Stimulated activated CD4-positive, alpha-beta T cell treated with anti-CD3 and anti-CD28 coated beads, Interleukin-4, amount 100 ng/mL, for 4 hours (primary cell): ENCODE results near the gene INTS14.
A peak's percentile ranks its signal among the peaks of the same experiment; 100 is the strongest.

ENCODE experiments used
- DNase-seq, 2 experiments: peaks; one replicate each; pipeline ENCODE4 v3.0.0-alpha.2; 2020

INTS14 gene

GRCh38 chr15:65610871-65611718 is at the start of gene INTS14:
Gene INTS14 (minus strand): TSS chr15:65611131. CDS start chr15:65607380, 3,751 bp downstream.
- peak; percentile 92 to 97 for DNase-seq

- DNase-seq = no peak
Measured at GRCh38 chr15:65659502-65660052, 48.6 kb upstream of the INTS14 start.

- no peak for DNase-seq
Measured at GRCh38 chr15:65655457-65655856, 44.5 kb upstream of the INTS14 start.

GRCh38 chr15:65655026-65655425 is 44.1 kb upstream of the INTS14 start:
- DNase-seq = no peak

GRCh38 chr15:65653801-65654521 is 43.0 kb upstream of the INTS14 start:
- no peak for DNase-seq

- DNase-seq = no peak
Measured at GRCh38 chr15:65653341-65653740, 42.4 kb upstream of the INTS14 start.

GRCh38 chr15:65651831-65652749 is 41.2 kb upstream of the INTS14 start:
- DNase-seq = no peak

DNA sequence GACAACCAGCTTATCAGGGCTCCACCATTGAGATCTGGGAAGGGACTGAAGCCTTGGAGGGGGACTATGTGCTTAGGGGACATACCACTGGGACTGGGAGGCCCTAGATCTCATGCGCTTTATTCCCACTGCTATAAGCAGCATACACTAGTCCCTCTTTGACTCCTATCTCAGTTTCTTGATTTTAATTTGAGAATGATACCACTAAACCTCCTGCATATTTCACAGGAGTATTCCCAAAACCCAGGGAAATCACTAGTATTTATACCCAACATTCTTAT is 40.1 kb upstream of the INTS14 start:
- DNase-seq = no peak

- no peak for DNase-seq
Measured at GRCh38 chr15:65650312-65651041, 39.5 kb upstream of the INTS14 start.

DNA sequence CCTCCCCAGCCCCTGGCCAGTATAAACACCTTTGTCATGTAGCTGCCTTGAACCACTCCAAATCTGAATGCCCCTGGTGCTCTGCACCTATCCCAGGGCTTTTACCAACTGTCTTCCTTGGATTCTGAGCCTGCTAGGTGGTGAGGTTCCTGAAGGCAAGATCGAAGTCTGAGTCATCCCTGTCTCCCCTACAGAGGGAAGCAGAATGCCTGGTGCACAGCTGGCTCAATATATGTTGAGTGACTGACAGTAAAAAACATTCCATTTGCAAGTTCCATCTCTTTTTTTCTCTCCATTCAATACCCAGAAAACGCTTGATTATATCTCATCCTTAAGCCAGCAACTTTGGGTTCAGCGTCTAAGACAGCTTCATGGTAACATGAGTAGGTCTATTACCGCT is 35.6 kb upstream of the INTS14 start:
- DNase-seq = no peak

GRCh38 chr15:65645392-65645791 is 34.5 kb upstream of the INTS14 start:
- DNase-seq = no peak

GRCh38 chr15:65644282-65644681 is 33.4 kb upstream of the INTS14 start:
- no peak for DNase-seq

DNA sequence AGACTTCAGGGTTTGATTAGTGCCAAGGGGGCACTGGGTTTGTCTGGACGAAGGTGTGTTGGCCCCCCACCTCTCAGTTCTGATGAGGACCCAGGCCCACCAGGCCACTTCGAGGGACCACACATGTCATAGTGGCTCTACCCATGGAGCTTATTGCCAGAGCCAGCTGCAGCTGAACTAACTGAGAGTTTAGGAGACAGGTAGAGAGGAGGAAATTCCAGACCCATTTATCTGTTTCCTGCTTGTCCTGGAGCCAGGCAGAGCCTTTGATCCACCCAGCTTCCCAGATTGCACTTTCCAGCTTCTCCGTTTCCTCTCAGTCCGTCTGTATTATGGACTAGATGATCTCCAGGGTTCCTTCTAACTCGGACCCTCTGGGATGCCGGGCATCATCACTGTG is 31.7 kb upstream of the INTS14 start:
- DNase-seq = no peak

DNA sequence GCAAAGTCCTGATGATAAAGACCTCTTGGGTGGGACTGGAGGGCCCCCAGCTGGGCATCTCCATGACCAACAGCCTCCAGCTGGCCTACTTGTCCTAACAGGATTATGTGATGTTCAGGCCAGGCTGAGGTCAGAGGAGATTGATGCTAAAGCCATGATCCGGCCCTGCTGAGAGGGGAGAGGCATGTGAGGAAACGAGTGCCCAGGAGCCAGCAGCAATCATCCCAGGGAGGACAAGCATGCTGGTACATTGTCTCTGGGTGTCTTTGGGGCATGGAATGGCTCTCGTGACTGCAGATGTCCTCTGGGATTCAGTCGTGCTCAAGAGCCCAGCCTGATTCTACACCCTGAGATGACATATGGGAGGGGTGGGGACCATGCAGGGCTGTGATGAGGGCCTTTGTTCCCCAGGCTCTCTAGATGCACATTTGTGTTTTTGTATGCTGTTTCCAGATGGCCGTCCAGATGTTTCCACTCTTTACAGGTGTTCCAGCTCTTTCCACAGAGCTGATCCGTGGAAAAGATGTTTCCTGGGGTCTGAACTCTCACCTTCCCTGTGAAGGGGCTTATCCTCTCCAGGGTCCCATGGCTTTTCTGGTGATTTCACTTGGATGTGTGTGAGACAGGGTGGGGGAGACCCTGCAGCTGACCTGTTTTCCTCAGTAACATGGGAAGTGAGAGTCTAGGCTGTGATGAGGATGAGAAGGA is 31.0 kb upstream of the INTS14 start:
- no peak for DNase-seq

GRCh38 chr15:65639509-65639908 is 28.6 kb upstream of the INTS14 start:
- no peak for DNase-seq

- DNase-seq = no peak
Measured at GRCh38 chr15:65638681-65639089, 27.8 kb upstream of the INTS14 start.

GRCh38 chr15:65638109-65638508 is 27.2 kb upstream of the INTS14 start:
- no peak for DNase-seq

DNA sequence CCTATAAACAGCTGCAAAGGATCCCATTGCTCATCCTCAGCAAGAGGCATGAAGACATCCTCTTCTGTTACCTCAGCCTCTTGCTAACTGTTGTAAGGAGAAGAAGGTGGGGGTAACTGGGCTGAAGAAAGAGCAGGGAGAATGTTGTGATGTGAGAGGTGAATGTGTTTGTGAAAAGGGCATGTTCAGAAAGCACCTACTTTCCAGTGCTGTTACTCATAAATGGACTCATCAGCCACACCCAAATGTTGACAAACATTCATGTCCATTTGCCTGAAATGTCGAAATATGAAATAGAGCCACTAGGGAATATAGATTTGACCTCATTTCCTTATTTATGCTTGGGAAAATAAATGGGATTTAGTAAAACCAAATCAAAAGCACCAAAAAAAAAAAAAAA is 23.4 kb upstream of the INTS14 start:
- no peak for DNase-seq

DNA sequence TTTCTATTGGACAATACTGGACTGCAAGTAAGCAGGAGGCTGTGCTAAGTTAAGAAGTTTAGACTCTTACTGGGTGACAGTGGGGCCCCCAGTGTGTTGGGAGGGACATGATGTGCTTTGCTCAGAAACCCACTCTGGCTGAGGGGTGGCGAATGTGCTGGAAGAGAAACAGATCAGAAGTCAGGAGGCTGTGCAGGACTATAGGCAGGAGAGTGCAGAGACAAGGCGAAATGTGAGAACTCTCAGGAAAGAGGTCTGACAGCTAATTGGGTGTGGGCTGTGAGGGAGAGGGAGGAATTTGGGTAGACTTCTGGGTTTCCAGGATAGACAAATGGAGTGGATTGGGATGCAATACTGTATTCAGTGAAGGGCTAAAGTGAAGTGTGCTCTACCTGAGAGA is 22.8 kb upstream of the INTS14 start:
- DNase-seq = no peak

DNA sequence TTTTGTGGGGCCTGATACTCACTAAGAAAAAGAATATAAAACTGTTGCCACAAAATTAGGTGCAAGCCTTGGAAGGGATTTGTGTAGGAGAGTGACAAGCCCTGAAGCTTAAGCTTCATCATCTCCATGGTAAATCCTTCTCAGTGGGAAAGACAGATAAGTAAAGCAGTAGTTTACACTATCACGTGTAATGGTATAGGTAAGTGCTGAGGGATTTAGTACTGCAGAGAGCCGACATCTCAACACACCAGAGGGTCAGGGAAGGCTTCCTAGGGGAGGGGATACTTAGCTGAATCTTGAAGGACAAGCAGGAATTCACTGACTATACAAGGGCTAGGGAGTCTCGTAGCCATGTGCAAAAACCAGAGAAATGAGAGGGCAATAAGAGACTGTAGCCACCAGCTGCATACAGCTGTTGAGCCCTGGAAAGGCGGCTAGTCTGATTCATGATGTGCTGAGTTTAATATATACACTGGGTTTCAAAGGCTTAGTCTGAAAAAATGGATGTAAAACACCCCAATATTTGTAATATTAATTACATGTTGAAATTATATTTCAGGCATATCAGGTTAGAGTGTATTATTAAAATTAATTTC is 21.9 kb upstream of the INTS14 start:
- no peak for DNase-seq

DNA sequence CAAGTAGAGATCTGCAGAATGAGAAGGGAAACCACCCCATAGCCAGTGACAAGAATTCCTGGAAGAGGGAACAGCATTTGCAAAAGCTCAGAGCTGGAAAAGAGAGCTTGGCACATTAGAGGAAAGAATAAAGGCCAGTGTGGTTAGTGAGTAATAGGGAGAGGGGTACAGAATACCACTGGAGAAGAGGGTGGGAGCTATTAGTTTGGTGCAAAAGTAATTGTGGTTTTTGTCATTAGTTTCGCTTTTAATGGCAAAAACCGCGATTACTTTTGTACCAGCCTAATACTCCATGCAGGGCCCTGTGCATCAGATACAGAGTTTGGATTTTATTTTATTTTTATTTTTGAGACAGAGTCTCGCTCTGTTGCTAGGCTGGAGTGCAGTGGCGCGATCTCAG is 20.6 kb upstream of the INTS14 start:
- DNase-seq = no peak
